ENCODE data around the gene FSIP1. TPM values are rescaled to one million over a fixed set of nuclear protein-coding genes. Genes with fewer than 3 reads are reported as not detected.

FSIP1 gene
- total RNA-seq, 2 donors from 2014 or later: 0.14 to 0.21 TPM

- H3K9me3 ChIP-seq: no peaks in the 10 kb centered on the region
- no peak for TF ChIP-seq CTCF (IDR thresholded peaks at IDR 0.05)
- no peaks in the 10 kb centered on the region for H3K27me3 ChIP-seq (replicated peaks; ENCODE audit: insufficient read depth)
- H3K36me3 ChIP-seq: no peaks in the 10 kb centered on the region
- DNase-seq (ENCODE audit: low spot score) (no peak), ATAC-seq (ENCODE audit: insufficient number of reproducible peaks, low FRiP score, low read depth) (no peak)
- H3K4me3 ChIP-seq: no peak overlapping the region
- no peak overlapping the region for H3K27ac ChIP-seq
- H3K4me1 ChIP-seq (ENCODE audit: control insufficient read depth in 1 of 2, low read depth in 2 of 2): peaks cover 0 to 4% of the 10 kb centered on the region in 2 donors
These were observed 4.6 kb downstream of the FSIP1 start for GRCh38 chr15:39778021-39778420.

DNA sequence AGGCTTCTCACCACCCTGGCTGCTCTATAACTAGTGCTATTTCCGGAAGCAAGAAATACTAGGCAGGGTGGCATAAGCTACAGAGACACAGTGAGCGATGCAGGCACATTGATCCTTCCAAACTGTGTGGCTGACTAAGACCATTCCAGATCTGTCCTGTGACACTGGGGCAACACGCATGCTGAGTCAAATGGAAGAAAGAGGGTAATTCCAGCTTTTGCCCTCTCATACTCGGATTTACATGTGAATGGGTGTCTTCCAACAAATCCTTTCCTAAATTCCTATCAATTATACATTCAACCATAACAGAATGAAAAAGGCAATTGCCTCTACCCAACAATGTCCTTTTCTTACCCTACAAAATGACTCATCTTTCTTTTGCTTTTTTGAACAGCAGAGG, 5.1 kb downstream of the FSIP1 start:
- Histone ChIP-seq H3K9me3 (no peaks in the 10 kb centered on the region), H3K36me3 (no peaks in the 10 kb centered on the region), H3K27ac (no peak overlapping the region), H3K4me3 (no peak overlapping the region), H3K27me3 (replicated peaks; ENCODE audit: insufficient read depth) (no peaks in the 10 kb centered on the region), H3K4me1 (ENCODE audit: control insufficient read depth in 1 of 2, low read depth in 2 of 2) (peaks cover 0 to 4% of the 10 kb centered on the region in 2 donors)
- TF ChIP-seq CTCF (IDR thresholded peaks at IDR 0.05): no peak
- DNase-seq (ENCODE audit: low spot score): no peak
- no peak for ATAC-seq (ENCODE audit: insufficient number of reproducible peaks, low FRiP score, low read depth)

GRCh38 chr15:39776068-39776467, 6.6 kb downstream of the FSIP1 start:
- ATAC-seq (ENCODE audit: insufficient number of reproducible peaks, low FRiP score, low read depth): no peak
- Histone ChIP-seq H3K27ac (no peak overlapping the region), H3K4me1 (ENCODE audit: control insufficient read depth in 1 of 2, low read depth in 2 of 2) (no peaks in the 10 kb centered on the region), H3K27me3 (replicated peaks; ENCODE audit: insufficient read depth) (no peaks in the 10 kb centered on the region), H3K36me3 (no peaks in the 10 kb centered on the region), H3K9me3 (no peaks in the 10 kb centered on the region), H3K4me3 (no peak overlapping the region)
- DNase-seq (ENCODE audit: low spot score): no peak
- no peak for TF ChIP-seq CTCF (IDR thresholded peaks at IDR 0.05)

- ATAC-seq (ENCODE audit: insufficient number of reproducible peaks, low FRiP score, low read depth): no peak
- no peaks in the 10 kb centered on the region for H3K4me1 ChIP-seq (ENCODE audit: control insufficient read depth in 1 of 2, low read depth in 2 of 2)
- no peaks in the 10 kb centered on the region for H3K27me3 ChIP-seq (replicated peaks; ENCODE audit: insufficient read depth)
- H3K27ac ChIP-seq: no peak overlapping the region
- no peak for DNase-seq (ENCODE audit: low spot score)
- no peaks in the 10 kb centered on the region for H3K36me3 ChIP-seq
- no peak overlapping the region for H3K4me3 ChIP-seq
- no peak for TF ChIP-seq CTCF (IDR thresholded peaks at IDR 0.05)
- H3K9me3 ChIP-seq: no peaks in the 10 kb centered on the region
These were observed 7.9 kb downstream of the FSIP1 start for GRCh38 chr15:39774688-39775267.

DNA sequence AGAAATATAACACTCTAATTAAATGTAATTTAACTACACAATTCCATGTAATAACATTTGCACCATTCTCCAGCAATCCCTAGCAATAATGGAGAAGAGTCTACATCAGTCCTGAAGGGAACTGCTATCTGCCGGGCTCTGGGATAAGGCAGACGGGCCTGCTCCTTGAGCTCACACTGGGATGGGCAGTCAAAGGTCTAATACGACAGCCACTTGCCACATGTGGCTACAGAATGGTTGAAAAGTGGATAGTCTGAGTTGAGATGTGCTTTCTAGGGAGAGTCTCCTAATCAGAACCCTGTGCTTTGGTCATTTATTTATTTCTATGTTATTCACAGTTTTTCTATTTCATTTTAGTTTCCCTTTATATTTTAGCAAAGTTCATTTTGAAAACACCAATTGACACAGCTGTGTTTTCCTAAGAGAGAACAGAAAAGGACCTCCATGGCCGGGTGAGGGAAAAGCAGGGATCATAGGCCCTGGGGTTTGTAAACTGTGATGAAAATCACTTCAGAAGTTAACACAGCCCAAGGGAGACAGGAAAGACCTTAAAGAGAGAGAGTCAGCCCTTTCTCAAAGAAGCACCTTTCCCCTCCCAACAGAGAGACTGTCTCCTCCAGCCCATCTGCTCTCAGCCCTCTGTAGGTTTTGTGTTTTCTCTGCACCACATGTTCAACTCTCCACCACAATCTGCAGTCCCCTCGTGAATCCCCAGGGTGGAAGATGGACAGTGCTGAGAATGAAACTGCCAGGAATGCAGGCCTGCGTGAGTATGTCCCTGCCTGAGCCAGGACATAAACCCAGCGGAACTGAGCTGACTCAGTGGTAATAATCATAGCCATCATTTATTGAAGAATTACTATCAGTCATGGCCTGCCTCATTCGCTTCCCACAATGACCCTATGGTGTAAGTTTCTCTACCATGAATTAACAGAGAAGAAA, 11.6 kb downstream of the FSIP1 start:
- H3K4me3 ChIP-seq: no peak overlapping the region
- H3K4me1 ChIP-seq (ENCODE audit: control insufficient read depth in 1 of 2, low read depth in 2 of 2): no peaks in the 10 kb centered on the region
- no peak for ATAC-seq (ENCODE audit: insufficient number of reproducible peaks, low FRiP score, low read depth)
- DNase-seq (ENCODE audit: low spot score): no peak
- H3K9me3 ChIP-seq: no peaks in the 10 kb centered on the region
- no peaks in the 10 kb centered on the region for H3K27me3 ChIP-seq (replicated peaks; ENCODE audit: insufficient read depth)
- H3K36me3 ChIP-seq: no peaks in the 10 kb centered on the region
- TF ChIP-seq CTCF (IDR thresholded peaks at IDR 0.05): no peak
- no peak overlapping the region for H3K27ac ChIP-seq
